GM12878 (cell line): ENCODE data around the gene ANXA10. TPM values are rescaled to one million over a fixed set of nuclear protein-coding genes. Genes with fewer than 3 reads are reported as not detected.

Source experiments
- ATAC-seq: fragments of 200-7000 bp; cut with Tn5 transposase; 3 replicates; pipeline ENCODE4 v1.9.1; 2020; ENCODE audit warnings: mild to moderate bottlenecking, moderate library complexity
- BruUV-seq: library from RNA; stranded (reverse); fragments of 400-500 nt; replicated peaks from 2 replicates; lab custom pipeline; 2021; lab: Mats Ljungman, UMichigan
- CTCF ChIA-PET: fragments of 300-600 bp; sonication (Branson Sonifier 250); formaldehyde crosslinking; extraction: SDS; loops from one replicate; lab custom pipeline; 2021; ENCODE audit warnings: inconsistent platforms; lab: Yijun Ruan, JAX
- POLR2A ChIA-PET: fragments of 350-600 bp; formaldehyde crosslinking; extraction: SDS; loops from one replicate; lab custom pipeline; 2021; ENCODE audit warnings: inconsistent platforms; lab: Charles Lee
- RAD21 ChIA-PET: fragments of 300-600 bp; sonication (Branson Sonifier 250); formaldehyde crosslinking; loops from one replicate; lab custom pipeline; 2023; ENCODE audit warnings: antibody characterized with exemption; ENCODE audit not compliant: unreplicated experiment; lab: Charles Lee
- SMC1A ChIA-PET: fragments of 300-600 bp; sonication (Branson Sonifier 250); formaldehyde crosslinking; loops from one replicate; lab custom pipeline; 2023; ENCODE audit not compliant: unreplicated experiment, uncharacterized antibody; lab: Charles Lee
- DNase-seq: peaks from one replicate; pipeline ENCODE4 v3.0.0-alpha.2; 2011; ENCODE audit warnings: low read depth, low spot score
- FAIRE-seq: peaks from 3 replicates; lab custom pipeline; 2011; peaks lifted over from hg19 to GRCh38; lab: Jason Lieb, UNC
- H2AFZ ChIP-seq: 2 replicates; pipeline ENCODE4 v1.6.0; 2011; ENCODE audit warnings: low read depth, low read length, control low read depth; ENCODE audit not compliant: control insufficient read depth
- H3K27ac ChIP-seq: 2 replicates; pipeline ENCODE4 v1.5.1; 2011; ENCODE audit warnings: control low read depth; ENCODE audit not compliant: control insufficient read depth, insufficient read depth
- H3K27me3 ChIP-seq, 2 experiments: replicated peaks in 1 of 2; 2 replicates each; pipeline versions ENCODE4 v1.6.0 to v1.6.1; 2011; ENCODE audit warnings: low read length in 1 of 2; ENCODE audit not compliant: control insufficient read depth in 2 of 2, insufficient read depth in 2 of 2
- H3K36me3 ChIP-seq, 2 experiments: 2 replicates each; pipeline ENCODE4 v1.5.1; 2011; ENCODE audit warnings: low read length in 1 of 2; ENCODE audit not compliant: control insufficient read depth in 2 of 2, insufficient read depth in 2 of 2
- H3K4me1 ChIP-seq: 2 replicates; pipeline ENCODE4 v1.6.1; 2011; ENCODE audit warnings: mild to moderate bottlenecking, low read length, moderate library complexity, mixed read lengths; ENCODE audit not compliant: control insufficient read depth, insufficient read depth
- H3K4me2 ChIP-seq: 2 replicates; pipeline ENCODE4 v1.6.0; 2011; ENCODE audit warnings: control low read depth; ENCODE audit not compliant: control insufficient read depth, insufficient read depth
- H3K4me3 ChIP-seq: fragments of 200-600 bp; sonication (generic); 2 replicates; pipeline ENCODE4 v1.5.1; 2016
- H3K79me2 ChIP-seq: 2 replicates; pipeline ENCODE4 v1.6.0; 2011; ENCODE audit warnings: low read length; ENCODE audit not compliant: control insufficient read depth, insufficient read depth
- H3K9ac ChIP-seq: 2 replicates; pipeline ENCODE4 v1.8.0; 2011; ENCODE audit warnings: low read length, control low read depth, mixed read lengths; ENCODE audit not compliant: control insufficient read depth, insufficient read depth
- H3K9me3 ChIP-seq: replicated peaks from 3 replicates; pipeline ENCODE4 v1.5.1; 2011; ENCODE audit warnings: mild to moderate bottlenecking, low read length; ENCODE audit not compliant: control insufficient read depth, insufficient read depth
- H4K20me1 ChIP-seq: 2 replicates; pipeline ENCODE4 v1.6.0; 2011; ENCODE audit not compliant: control insufficient read depth, insufficient read depth
- ASH2L ChIP-seq: fragments of 300-600, 200-600 bp; sonication (generic); IDR thresholded peaks from 2 replicates; pipeline ENCODE4 v1.6.1; 2017; ENCODE audit warnings: low read depth, mild to moderate bottlenecking, borderline replicate concordance
- E4F1 ChIP-seq: fragments of 450-650 bp; IDR thresholded peaks from 2 replicates; pipeline ENCODE4 v1.6.1; 2018; ENCODE audit warnings: borderline replicate concordance, mild to moderate bottlenecking; ENCODE audit not compliant: partially characterized antibody
- EED ChIP-seq: sonication (generic); IDR thresholded peaks from 2 replicates; pipeline ENCODE4 v1.6.1; 2016; ENCODE audit warnings: antibody characterized with exemption, low read depth
- FOS ChIP-seq: IDR thresholded peaks from 3 replicates; pipeline ENCODE4 v1.6.1; 2011; ENCODE audit warnings: borderline replicate concordance; ENCODE audit not compliant: insufficient read length; ENCODE audit errors: extremely low read depth
- MEF2A ChIP-seq: IDR thresholded peaks from 2 replicates; pipeline ENCODE4 v1.6.1; 2011; ENCODE audit warnings: low read depth, mild to moderate bottlenecking, low read length, moderate library complexity; ENCODE audit not compliant: insufficient read depth
- NR2F1 ChIP-seq: fragments of 450-650 bp; conservative IDR thresholded peaks from 2 replicates; pipeline ENCODE4 v1.6.1; 2017; ENCODE audit warnings: mild to moderate bottlenecking
- SMAD5 ChIP-seq: IDR thresholded peaks from 2 replicates; pipeline ENCODE4 v1.6.1; 2016; ENCODE audit warnings: antibody characterized with exemption, low read depth
- ZNF274 ChIP-seq: IDR thresholded peaks from one replicate; pipeline ENCODE4 v1.8.0; 2011; ENCODE audit not compliant: insufficient read length, insufficient read depth
- WGBS: methylation state at CpG from one replicate; pipeline ENCODE4 v1.1.6; 2016; ENCODE audit warnings: low lambda C conversion rate; ENCODE audit not compliant: insufficient replicate concordance, insufficient coverage; ENCODE audit errors: missing lambda C conversion rate; 5-methylcytosine and 5-hydroxymethylcytosine counted together
- in situ Hi-C: fragments of 300-500 bp; cut with MboI; formaldehyde crosslinking; loops from 9 replicates; pipeline ENCODE4 v1.14.3; 2018; ENCODE audit warnings: mixed read lengths
- intact Hi-C: fragments of 100-400 bp; cut with micrococcal nuclease; formaldehyde crosslinking; loops from one replicate; pipeline ENCODE4 v1.14.2; 2022; ENCODE audit not compliant: unreplicated experiment
- polyA plus RNA-seq, 11 experiments: library from polyadenylated mRNA; depleted of rRNA in 4 of 11; unstranded in 6 of 11; stranded (reverse) in 5 of 11; fragments of >200 nt; fragmentation: Nextera tagmentation in 4 of 11; fragmentation: Illumina TruSeq in 1 of 11; extraction: Ambion mirVana in 4 of 11; extraction: Trizol in 1 of 11; gene quantifications; 1 replicate in 1 of 11; 2 replicates in 10 of 11; pipeline versions ENCODE4 v1.2.1 to v1.2.3, GENCODE V29; 2011 to 2016; ENCODE audit warnings: inconsistent platforms in 2 of 11, missing spikeins in 2 of 11, low read depth in 1 of 11
- total RNA-seq, 4 experiments: library from RNA; depleted of rRNA in 3 of 4; stranded (reverse); fragments of >200 nt in 3 of 4; fragmentation: Illumina TruSeq in 1 of 4; extraction: Trizol in 1 of 4; gene quantifications; 2 replicates each; pipeline versions ENCODE4 v1.2.1 to v1.2.3, GENCODE V29; 2013 to 2021

Gene ANXA10
- total and polyA plus RNA-seq, 10 of the 15 experiments (the other 5 are each of a cell fraction or from before 2014, with no cell fraction given) = not detected

GRCh38 chr4:168118116-168118655 lies 25.8 kb downstream of the ANXA10 start (continued):
- no peak for TF ChIP-seq NR2F1
- no peak for TF ChIP-seq EED
- no peak for TF ChIP-seq ASH2L
- TF ChIP-seq MEF2A = no peak

GRCh38 chr4:168119100-168119499 lies 26.8 kb downstream of the ANXA10 start:
- Histone ChIP-seq H4K20me1 (no peaks in the 10 kb centered on the region), H3K9me3 (no peaks in the 10 kb centered on the region), H2AFZ (no peak overlapping the region), H3K79me2 (no peaks in the 10 kb centered on the region), H3K36me3 (no peaks in the 10 kb centered on the region), H3K9ac (no peak overlapping the region), H3K4me3 (no peak overlapping the region), H3K4me1 (no peaks in the 10 kb centered on the region), H3K27me3 (no peaks in the 10 kb centered on the region), H3K4me2 (no peak overlapping the region), H3K27ac (no peak overlapping the region)
- in situ Hi-C loops = no loop called here
- no peak for FAIRE-seq
- ChIA-PET CTCF (no interaction called here), POLR2A (no interaction called here), RAD21 (no interaction called here), SMC1A (no interaction called here)
- DNase-seq = no peak
- intact Hi-C loops = no loop called here
- 0% methylated on average over 1 of the region's 1 CpG for WGBS
- no peak for TF ChIP-seq SMAD5
- ATAC-seq = no peak
- no TSS peak for BruUV-seq

GRCh38 chr4:168119890-168120289 lies 27.6 kb downstream of the ANXA10 start:
- ChIA-PET RAD21 (no interaction called here), CTCF (no interaction called here), SMC1A (interaction anchor here (1.1 kb wide), 1 partner anchor 9 kb away, joined by 3 read pairs; no protein-coding TSS in a partner anchor), POLR2A (no interaction called here)
- Histone ChIP-seq H3K36me3 (no peaks in the 10 kb centered on the region), H3K27ac (no peak overlapping the region), H3K4me2 (no peak overlapping the region), H3K79me2 (no peaks in the 10 kb centered on the region), H3K4me3 (no peak overlapping the region), H4K20me1 (no peaks in the 10 kb centered on the region), H3K4me1 (no peaks in the 10 kb centered on the region), H3K27me3 (no peaks in the 10 kb centered on the region), H3K9ac (no peak overlapping the region), H2AFZ (no peak overlapping the region), H3K9me3 (no peaks in the 10 kb centered on the region)
- no peak for FAIRE-seq
- TF ChIP-seq FOS (no peak), E4F1 (no peak), ZNF274 (no peak), NR2F1 (no peak)
- BruUV-seq = no TSS peak
- no peak for ATAC-seq
- 12% methylated on average over 3 of the region's 3 CpGs for WGBS
- in situ Hi-C loops = no loop called here
- DNase-seq = no peak
- intact Hi-C loops = no loop called here
